Right ventricle myocardium superior (tissue), 1 donor: ENCODE data around the gene TFE3. TPM values are rescaled to one million over a fixed set of nuclear protein-coding genes. Genes with fewer than 3 reads are reported as not detected.
"Not testable (repeated sequence)": the region's sequence is repeated elsewhere in the genome, so short reads cannot be mapped to it uniquely, and the experiment has no call there.

Experiments used
- ATAC-seq: fragments of 200-7000 bp; cut with Tn5 transposase; one replicate; pipeline ENCODE4 v1.9.1; 2020; ENCODE audit warnings: mild to moderate bottlenecking; ENCODE audit not compliant: poor library complexity
- DNase-seq: peaks from one replicate; pipeline ENCODE4 v3.0.0-alpha.2; 2020
- intact Hi-C: fragments of 100-400 bp; cut with DNase I; formaldehyde crosslinking; loops from one replicate; pipeline ENCODE4 v1.11.2; 2022
- total RNA-seq: library from RNA; stranded (reverse); fragmentation: NEBNext Ultra II Directional; extraction: Animal tissue kit (Norgen Biotek cat#: 25700); gene quantifications from one replicate; pipeline ENCODE4 v1.2.1, GENCODE V29; 2021
- donor health status: DM: no; HTN: yes; CAD: no; lungs with severe emphysema.

TFE3 gene
- total RNA-seq, 1 donor from 2014 or later: 19.3 TPM

DNA sequence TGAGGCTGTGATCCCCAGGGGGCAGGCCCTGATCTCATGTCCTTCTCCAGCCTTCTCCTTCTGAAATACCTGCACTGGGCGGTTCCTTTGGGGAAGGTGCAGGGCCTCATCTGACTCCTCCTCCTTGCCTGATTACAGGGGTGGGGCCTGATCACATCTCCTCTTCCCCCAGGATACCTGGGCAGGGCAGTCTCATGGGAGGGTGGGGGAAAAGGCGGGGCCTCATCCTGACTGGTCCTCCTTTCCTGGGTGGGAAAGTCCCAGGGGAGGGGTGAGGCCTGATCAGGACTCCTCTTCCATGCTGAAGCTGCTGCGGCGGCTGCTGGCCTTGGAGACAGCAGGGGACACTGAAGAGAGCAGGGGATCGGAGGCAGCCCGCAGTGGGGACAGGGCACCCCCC is 13.3 kb downstream of the TFE3 start:
- DNase-seq (no peak), ATAC-seq (peak; percentile 39)
- intact Hi-C loops: loop anchor here (10.0 kb wide), 1 partner anchor 55 kb away; the partner anchor contains the start of gene KCND1

- ATAC-seq (no peak), DNase-seq (no peak)
- intact Hi-C loops: no loop called here
Measured at GRCh38 chrX:49019599-49020249, 23.4 kb downstream of the TFE3 start.

DNA sequence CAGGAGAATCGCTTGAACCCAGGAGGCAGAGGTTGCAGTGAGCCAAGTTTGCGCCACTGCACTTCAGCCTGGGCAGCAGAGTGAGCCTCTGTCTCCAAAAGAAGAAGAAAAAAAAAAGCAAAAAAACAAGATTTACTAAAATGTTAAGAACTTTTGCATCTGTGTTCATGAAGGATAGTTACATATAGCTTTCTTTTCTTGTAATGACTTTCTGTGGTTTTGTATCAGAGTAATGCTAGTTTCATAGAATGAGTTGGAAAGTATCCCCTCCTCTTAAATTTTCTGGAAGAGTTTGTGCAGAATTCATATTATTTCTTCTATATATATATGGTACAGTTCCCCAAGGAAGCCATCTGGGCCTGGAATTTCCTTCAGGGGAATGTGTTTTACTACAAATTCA is 24.1 kb downstream of the TFE3 start:
- ATAC-seq (no peak), DNase-seq (no peak)
- intact Hi-C loops: no loop called here

- no peak for DNase-seq
- no peak for ATAC-seq
- intact Hi-C loops: no loop called here
Measured at GRCh38 chrX:49003696-49004095, 39.5 kb downstream of the TFE3 start.

DNA sequence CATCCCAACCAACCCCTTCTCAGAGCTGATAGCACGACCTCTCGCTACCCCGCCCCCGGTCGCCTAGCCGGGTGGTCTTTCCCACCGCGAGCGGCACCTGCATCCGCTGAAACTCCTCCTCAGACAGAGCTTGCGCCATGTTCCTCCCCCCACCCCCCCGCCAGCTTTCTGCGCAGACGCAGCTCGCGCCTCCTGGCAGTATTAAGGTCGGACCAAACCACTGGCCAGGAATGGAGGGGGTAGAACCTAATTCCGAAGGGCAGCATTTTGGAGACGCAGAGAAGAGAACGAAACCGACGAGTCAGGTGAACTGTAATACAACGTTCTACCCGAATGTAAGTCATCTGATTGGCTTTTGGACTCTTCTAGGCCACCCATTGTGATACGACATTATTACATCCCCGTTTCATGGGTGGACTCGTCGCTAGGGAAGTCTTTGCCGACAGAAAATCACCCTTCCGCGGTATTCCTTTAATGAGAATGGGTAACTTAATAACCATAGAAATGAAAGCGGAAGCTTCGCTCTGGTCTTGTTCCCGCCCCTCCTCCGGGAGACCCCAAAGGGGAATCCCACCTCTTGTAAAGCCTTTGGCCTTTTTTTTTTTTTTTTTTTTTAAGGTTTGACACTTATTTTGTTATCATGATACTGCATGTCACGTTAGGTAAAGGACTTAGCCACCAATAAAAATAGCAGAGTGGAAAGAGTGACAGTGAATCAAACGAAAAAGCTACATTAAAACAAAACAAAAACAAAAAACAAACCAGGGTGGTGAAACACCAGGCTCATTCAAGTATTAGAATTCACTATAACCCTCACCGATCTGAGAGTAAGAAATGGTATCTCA is 40.8 kb downstream of the TFE3 start, which contains the start of gene GRIPAP1:
TSS of gene GRIPAP1 (minus strand) at position 174 of the 845 bp plus-strand sequence. CDS start at position 139, 35 bp downstream.
- ATAC-seq (peak; percentile 97), DNase-seq (peak; percentile 69)
- intact Hi-C loops: no loop called here

DNA sequence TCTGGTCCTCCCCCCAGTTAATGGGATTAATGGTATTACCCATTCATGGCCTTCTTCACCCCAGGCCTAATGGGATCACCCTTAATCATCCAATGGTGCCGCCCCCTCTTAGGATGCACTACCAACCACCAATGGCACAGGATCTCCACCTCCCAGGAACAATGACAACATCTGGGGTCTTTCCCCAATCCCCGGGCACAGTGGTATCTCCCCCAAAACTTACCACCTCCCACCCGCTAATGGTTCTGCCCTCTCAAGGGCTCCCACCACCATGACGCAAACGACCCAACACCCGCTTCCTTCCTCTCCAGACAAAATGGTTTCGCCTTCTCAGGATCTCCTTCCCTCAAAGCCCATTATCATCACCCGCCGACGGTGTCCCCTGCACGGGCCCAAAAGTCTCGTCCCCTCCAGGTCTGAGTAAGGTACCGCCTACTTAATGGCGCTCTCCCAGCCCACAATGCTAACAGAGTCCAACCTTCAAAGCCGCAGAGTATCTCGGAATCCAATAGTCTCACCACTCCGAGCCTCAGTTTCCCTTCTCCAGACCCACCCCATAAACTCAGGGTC is 41.6 kb downstream of the TFE3 start:
- intact Hi-C loops: no loop called here
- ATAC-seq (peak; percentile 17), DNase-seq (no peak)

DNA sequence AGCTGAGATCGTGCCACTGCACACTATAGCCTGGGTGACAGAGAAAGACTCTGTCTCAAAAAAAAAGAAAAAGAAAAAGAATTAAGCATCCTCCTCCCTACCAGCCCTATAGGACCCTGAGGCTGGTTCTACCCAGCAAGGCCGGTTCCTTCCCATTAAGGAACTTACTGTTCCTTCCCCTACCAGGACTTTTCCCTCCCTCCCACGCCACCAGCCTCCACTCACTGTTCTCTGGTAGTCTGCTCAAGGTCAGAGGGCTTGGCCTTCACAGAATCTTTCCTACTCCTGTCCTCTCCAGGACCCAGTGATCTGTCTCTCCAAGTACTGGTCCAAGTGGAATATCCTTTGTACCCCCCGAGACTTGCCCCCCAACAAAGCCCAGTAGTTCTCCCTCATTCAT is 42.5 kb downstream of the TFE3 start:
- ATAC-seq: no peak
- intact Hi-C loops: no loop called here

GRCh38 chrX:48999030-48999429 is 44.1 kb downstream of the TFE3 start:
- ATAC-seq: no peak
- no peak for DNase-seq
- intact Hi-C loops: no loop called here

More for the DNA sequence above, 42.5 kb downstream of the TFE3 start:
- no peak for DNase-seq

DNA sequence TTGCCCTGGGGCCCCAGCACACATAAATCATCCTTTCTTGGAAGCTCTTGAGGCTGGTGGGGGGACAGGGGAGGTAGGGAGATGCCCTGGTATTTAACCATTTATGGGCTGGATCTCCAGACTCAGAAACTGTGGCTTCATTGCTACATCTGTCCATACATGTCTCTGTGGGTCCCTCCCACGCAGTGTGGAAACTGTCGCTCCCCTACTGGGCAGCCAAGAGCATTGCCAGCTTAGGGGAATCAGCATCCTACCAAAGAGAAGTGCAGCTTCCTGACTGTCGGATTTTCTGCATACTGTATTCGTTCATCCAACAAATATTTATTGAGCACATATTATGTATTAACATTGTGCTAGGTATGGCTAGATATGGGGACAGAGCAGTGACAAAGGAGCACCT is 44.8 kb downstream of the TFE3 start:
- intact Hi-C loops: no loop called here
- DNase-seq (no peak), ATAC-seq (no peak)

DNA sequence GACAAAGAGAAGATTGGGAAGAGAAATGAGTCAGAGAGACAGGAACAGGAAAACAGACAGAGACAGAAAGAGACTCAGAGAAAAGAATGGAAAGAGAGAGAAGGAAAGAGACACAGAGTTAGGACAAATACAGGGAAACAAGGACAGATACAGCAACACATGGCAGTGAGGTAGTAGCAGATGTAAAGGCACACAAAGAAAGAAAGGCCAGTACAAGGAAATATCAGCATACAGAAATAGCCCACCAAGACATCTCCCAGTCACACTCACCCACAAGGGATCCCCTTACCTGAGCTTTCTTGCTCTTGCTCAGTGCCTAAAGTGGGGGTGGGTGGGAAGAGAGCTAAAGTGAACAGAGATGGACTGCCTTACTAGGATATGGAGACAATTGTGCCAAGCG is 45.3 kb downstream of the TFE3 start:
- ATAC-seq: no peak
- DNase-seq: no peak
- intact Hi-C loops: no loop called here

GRCh38 chrX:48997455-48997854 is 45.7 kb downstream of the TFE3 start:
- no peak for DNase-seq
- no peak for ATAC-seq
- intact Hi-C loops: no loop called here

GRCh38 chrX:48996969-48997368 is 46.2 kb downstream of the TFE3 start:
- no peak for ATAC-seq
- intact Hi-C loops: no loop called here
- DNase-seq: no peak

DNA sequence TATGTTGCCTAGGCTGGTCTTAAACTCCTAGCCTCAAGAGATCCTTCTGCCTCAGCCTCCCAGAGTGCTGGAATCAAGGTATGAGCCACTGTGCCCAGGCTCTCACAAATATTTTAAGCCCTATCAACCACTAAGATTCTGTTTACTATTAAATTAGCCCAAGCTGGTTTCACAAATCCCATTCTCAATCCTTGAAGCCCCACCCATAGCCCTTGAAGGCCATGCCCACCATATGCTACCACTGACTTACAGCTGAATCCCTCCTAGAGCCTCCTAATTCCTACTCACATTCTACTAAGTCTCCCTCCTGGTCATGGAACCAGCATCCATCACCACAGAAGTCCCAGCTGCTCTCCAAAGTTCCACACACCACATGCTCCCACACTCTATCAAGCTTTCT is 50.8 kb downstream of the TFE3 start:
- no peak for ATAC-seq
- intact Hi-C loops: no loop called here
- no peak for DNase-seq

- ATAC-seq: no peak
Measured at GRCh38 chrX:48989483-48989882, 53.7 kb downstream of the TFE3 start.

GRCh38 chrX:48983896-48984295 is 59.3 kb downstream of the TFE3 start:
- no peak for DNase-seq
- no peak for ATAC-seq
- intact Hi-C loops: no loop called here

More at GRCh38 chrX:48989483-48989882, 53.7 kb downstream of the TFE3 start:
- no peak for DNase-seq
- intact Hi-C loops: no loop called here

GRCh38 chrX:48983081-48983480 is 60.1 kb downstream of the TFE3 start:
- ATAC-seq (no peak), DNase-seq (no peak)
- intact Hi-C loops: no loop called here

- intact Hi-C loops: no loop called here
- ATAC-seq (no peak), DNase-seq (no peak)
Measured at GRCh38 chrX:48981178-48981577, 62.0 kb downstream of the TFE3 start.

- intact Hi-C loops, DNase-seq, ATAC-seq: not testable (repeated sequence)
Measured at GRCh38 chrX:48980341-48980740, 62.8 kb downstream of the TFE3 start.
